WERI-Rb-1 (cell line): ENCODE measurements around the gene CHCHD1.

Experiments used
- DNase-seq: peaks from one replicate; pipeline ENCODE4 v3.0.0-alpha.2; 2020
- H3K27ac ChIP-seq: fragments of 250-450 bp; sonication (Bioruptor Pico); 2 replicates; pipeline ENCODE4 v1.5.1; 2020; ENCODE audit warnings: mild to moderate bottlenecking, moderate library complexity
- H3K27me3 ChIP-seq: fragments of 250-450 bp; sonication (Bioruptor Pico); 2 replicates; pipeline ENCODE4 v1.5.1; 2021; ENCODE audit warnings: mild to moderate bottlenecking, low read depth, moderate library complexity; ENCODE audit not compliant: insufficient read depth, severe bottlenecking
- H3K36me3 ChIP-seq: fragments of 250-450 bp; sonication (Bioruptor Pico); 2 replicates; pipeline ENCODE4 v1.5.1; 2020; ENCODE audit warnings: mild to moderate bottlenecking, moderate library complexity
- H3K4me3 ChIP-seq: 2 replicates; pipeline ENCODE4 v1.5.1; 2011; ENCODE audit warnings: low read depth, mild to moderate bottlenecking, control low read depth, low read length
- H3K9me3 ChIP-seq: fragments of 250-450 bp; sonication (Bioruptor Pico); 2 replicates; pipeline ENCODE4 v1.5.1; 2021; ENCODE audit warnings: mild to moderate bottlenecking, moderate library complexity; ENCODE audit not compliant: severe bottlenecking
- CTCF ChIP-seq: IDR thresholded peaks from 2 replicates; pipeline ENCODE4 v1.5.1; 2011; ENCODE audit warnings: low read depth, mild to moderate bottlenecking, control low read depth, inconsistent platforms, low read length

Gene CHCHD1

GRCh38 chr10:73780301-73780700 is 1.5 kb upstream of the CHCHD1 start:
- Histone ChIP-seq H3K27ac (no peak overlapping the region), H3K9me3 (no peaks in the 10 kb centered on the region), H3K4me3 (no peak overlapping the region), H3K27me3 (no peaks in the 10 kb centered on the region), H3K36me3 (peaks cover 45% of the 10 kb centered on the region)
- DNase-seq, result no peak
- TF ChIP-seq CTCF, result no peak

- Histone ChIP-seq H3K27me3 (no peaks in the 10 kb centered on the region), H3K27ac (peak overlapping the region; percentile 89), H3K36me3 (peaks cover 39% of the 10 kb centered on the region)
Measured at GRCh38 chr10:73780966-73781365, 882 bp upstream of the CHCHD1 start.

GRCh38 chr10:73781548-73781878 is 335 bp upstream of the CHCHD1 start:
- peaks cover 34% of the 10 kb centered on the region for H3K36me3 ChIP-seq
- H3K9me3 ChIP-seq, result no peaks in the 10 kb centered on the region
- H3K27me3 ChIP-seq, result no peaks in the 10 kb centered on the region
- H3K27ac ChIP-seq, result peak overlapping the region; percentile 89
- DNase-seq, result no peak
- H3K4me3 ChIP-seq, result peak overlapping the region; percentile 63
- no peak for TF ChIP-seq CTCF

More at GRCh38 chr10:73780966-73781365, 882 bp upstream of the CHCHD1 start:
- no peak for DNase-seq
- H3K4me3 ChIP-seq, result peak overlapping the region; percentile 63
- no peak for TF ChIP-seq CTCF
- H3K9me3 ChIP-seq, result no peaks in the 10 kb centered on the region

GRCh38 chr10:73782749-73783085 is 869 bp downstream of the CHCHD1 start:
- H3K4me3 ChIP-seq, result peak overlapping the region; percentile 63
- DNase-seq, result no peak

GRCh38 chr10:73785211-73785720 is 3.4 kb downstream of the CHCHD1 start, which contains the start of gene ZSWIM8:
ZSWIM8 (plus strand) TSS chr10:73785606; CDS start chr10:73785879, 273 bp downstream.
- Histone ChIP-seq H3K9me3 (no peaks in the 10 kb centered on the region), H3K36me3 (peaks cover 22% of the 10 kb centered on the region), H3K27ac (peak within 1 kb of the TSS; percentile 75), H3K27me3 (no peaks in the 10 kb centered on the region), H3K4me3 (peak within 1 kb of the TSS; percentile 84)
- no peak for TF ChIP-seq CTCF
- DNase-seq, result peak; percentile 83

More at GRCh38 chr10:73782749-73783085, 869 bp downstream of the CHCHD1 start:
- H3K36me3 ChIP-seq, result peaks cover 31% of the 10 kb centered on the region
- no peak overlapping the region for H3K27ac ChIP-seq
- no peaks in the 10 kb centered on the region for H3K9me3 ChIP-seq
- TF ChIP-seq CTCF, result no peak
- H3K27me3 ChIP-seq, result no peaks in the 10 kb centered on the region
